HG02610 (cell line): ENCODE data around the gene RPP30.

Experiments
- ATAC-seq: cut with Tn5 transposase; IDR thresholded peaks from one replicate; pipeline ENCODE4 v1.9.1; 2021; ENCODE audit warnings: mild to moderate bottlenecking, moderate library complexity; ENCODE audit not compliant: unreplicated experiment

Gene RPP30

GRCh38 chr10:90915766-90916075 lies 43.9 kb downstream of the RPP30 start:
- no peak for ATAC-seq

- ATAC-seq: no peak
Measured at GRCh38 chr10:90916392-90917237, 44.8 kb downstream of the RPP30 start.

- ATAC-seq: no peak
Measured at GRCh38 chr10:90917238-90917967, 45.6 kb downstream of the RPP30 start.

- no peak for ATAC-seq
Measured at GRCh38 chr10:90917968-90918318, 46.2 kb downstream of the RPP30 start.

GRCh38 chr10:90919683-90920574 lies 48.2 kb downstream of the RPP30 start:
- no peak for ATAC-seq

- no peak for ATAC-seq
Measured at GRCh38 chr10:90920986-90921666, 49.4 kb downstream of the RPP30 start, which contains the start of gene ANKRD1. Gene ANKRD1 (minus strand): TSS chr10:90921087. CDS start chr10:90921027, 60 bp downstream.

- no peak for ATAC-seq
Measured at GRCh38 chr10:90921906-90922305, 50.1 kb downstream of the RPP30 start.

- no peak for ATAC-seq
Measured at GRCh38 chr10:90923111-90923731, 51.4 kb downstream of the RPP30 start.

- no peak for ATAC-seq
Measured at GRCh38 chr10:90924552-90924951, 52.8 kb downstream of the RPP30 start.

- no peak for ATAC-seq
Measured at GRCh38 chr10:90925079-90926029, 53.6 kb downstream of the RPP30 start.

- ATAC-seq: no peak
Measured at GRCh38 chr10:90927293-90927692, 55.5 kb downstream of the RPP30 start.

- no peak for ATAC-seq
Measured at GRCh38 chr10:90929179-90929578, 57.4 kb downstream of the RPP30 start.

- no peak for ATAC-seq
Measured at GRCh38 chr10:90930070-90930837, 58.5 kb downstream of the RPP30 start.

GRCh38 chr10:90930971-90931871 lies 59.4 kb downstream of the RPP30 start:
- ATAC-seq: no peak

- ATAC-seq: no peak
Measured at GRCh38 chr10:90935581-90936275, 64.0 kb downstream of the RPP30 start.

GRCh38 chr10:90936276-90936659 lies 64.5 kb downstream of the RPP30 start:
- ATAC-seq: no peak
